ENCODE data around the gene RREB1. TPM values are rescaled to one million over a fixed set of nuclear protein-coding genes. Genes with fewer than 3 reads are reported as not detected.
"Not testable (repeated sequence)": the region's sequence is repeated elsewhere in the genome, so short reads cannot be mapped to it uniquely, and the experiment has no call there.

The RREB1 gene
- total RNA-seq, 2 experiments from 2014 or later: 10.8 to 12.2 TPM

DNA sequence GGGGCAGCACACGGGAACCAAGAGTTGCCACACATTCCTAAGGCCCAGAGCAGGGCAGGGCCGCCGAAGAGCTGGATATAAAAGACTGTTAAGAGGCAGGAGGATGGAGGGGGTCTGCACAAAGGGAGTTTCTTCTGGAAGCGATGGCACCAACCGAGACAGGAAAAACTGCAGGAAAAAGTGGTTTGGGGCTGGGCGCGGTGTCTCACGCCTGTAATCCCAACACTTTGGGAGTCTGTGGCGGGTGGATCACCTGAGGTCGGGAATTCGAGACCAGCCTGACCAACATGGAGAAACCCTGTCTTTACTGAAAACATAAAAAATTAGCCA lies 163.4 kb downstream of the RREB1 start:
- H3K27ac Mint-ChIP-seq: no peak overlapping the region
- peaks cover under 1% of the 10 kb centered on the region for H3K9me3 Mint-ChIP-seq
- no peak overlapping the region for H3K4me3 Mint-ChIP-seq
- no peak for DNase-seq
- intact Hi-C loops (cut with micrococcal nuclease): loop anchor here (10.0 kb wide), 1 partner anchor 454 kb away; the partner anchor contains the start of gene BMP6
- H3K36me3 Mint-ChIP-seq (ENCODE audit: low read depth): no peaks in the 10 kb centered on the region
- H3K27me3 Mint-ChIP-seq (ENCODE audit: low read depth): no peaks in the 10 kb centered on the region
- CTCF ChIA-PET: no interaction called here
- peaks cover 3% of the 10 kb centered on the region for H3K4me1 Mint-ChIP-seq (ENCODE audit: low read depth)

- H3K4me3 Mint-ChIP-seq: no peak overlapping the region
- DNase-seq: no peak
- intact Hi-C loops (cut with micrococcal nuclease): loop anchor here (10.0 kb wide), 1 partner anchor 451 kb away; the partner anchor contains the start of gene BMP6
- H3K27ac Mint-ChIP-seq: no peak overlapping the region
- peaks cover 3% of the 10 kb centered on the region for H3K4me1 Mint-ChIP-seq (ENCODE audit: low read depth)
- H3K27me3 Mint-ChIP-seq (ENCODE audit: low read depth): no peaks in the 10 kb centered on the region
- CTCF ChIA-PET: interaction anchor here (0.6 to 5.0 kb wide), 6 partner anchors 8 to 344 kb away, joined by 3 to 26 read pairs (median 6); no protein-coding TSS in a partner anchor
- H3K36me3 Mint-ChIP-seq (ENCODE audit: low read depth): no peaks in the 10 kb centered on the region
- no peaks in the 10 kb centered on the region for H3K9me3 Mint-ChIP-seq
Observed at GRCh38 chr6:7273709-7274108, 165.9 kb downstream of the RREB1 start.

- not testable (repeated sequence) for H3K36me3 Mint-ChIP-seq (ENCODE audit: low read depth); H3K9me3 Mint-ChIP-seq; H3K4me1 Mint-ChIP-seq (ENCODE audit: low read depth); H3K27ac Mint-ChIP-seq; H3K4me3 Mint-ChIP-seq; DNase-seq; H3K27me3 Mint-ChIP-seq (ENCODE audit: low read depth)
- CTCF ChIA-PET: interaction anchor here (0.6 to 5.0 kb wide), 23 partner anchors 9 to 596 kb away, joined by 3 to 26 read pairs (median 4); partner anchors contain the start of genes CAGE1 and RIOK1
- intact Hi-C loops (cut with micrococcal nuclease): loop anchor here (10.0 kb wide), 1 partner anchor 450 kb away; the partner anchor contains the start of gene BMP6
Observed at GRCh38 chr6:7274525-7274924, 166.8 kb downstream of the RREB1 start.

- DNase-seq: no peak
- Mint-ChIP-seq H3K4me3 (no peak overlapping the region), H3K27ac (no peak overlapping the region), H3K27me3 (ENCODE audit: low read depth) (no peaks in the 10 kb centered on the region), H3K36me3 (ENCODE audit: low read depth) (no peaks in the 10 kb centered on the region), H3K4me1 (ENCODE audit: low read depth) (peaks cover 4% of the 10 kb centered on the region), H3K9me3 (no peaks in the 10 kb centered on the region)
- intact Hi-C loops (cut with micrococcal nuclease): loop anchor here (1.0 to 10.0 kb wide), 4 partner anchors 113 to 730 kb away; partner anchors contain the start of genes BMP6, CAGE1 and RIOK1
- CTCF ChIA-PET: interaction anchor here (0.6 to 5.0 kb wide), 22 partner anchors 9 to 582 kb away, joined by 3 to 26 read pairs (median 4); partner anchors contain the start of genes CAGE1 and RIOK1
Observed at GRCh38 chr6:7276199-7276524, 168.4 kb downstream of the RREB1 start.

DNA sequence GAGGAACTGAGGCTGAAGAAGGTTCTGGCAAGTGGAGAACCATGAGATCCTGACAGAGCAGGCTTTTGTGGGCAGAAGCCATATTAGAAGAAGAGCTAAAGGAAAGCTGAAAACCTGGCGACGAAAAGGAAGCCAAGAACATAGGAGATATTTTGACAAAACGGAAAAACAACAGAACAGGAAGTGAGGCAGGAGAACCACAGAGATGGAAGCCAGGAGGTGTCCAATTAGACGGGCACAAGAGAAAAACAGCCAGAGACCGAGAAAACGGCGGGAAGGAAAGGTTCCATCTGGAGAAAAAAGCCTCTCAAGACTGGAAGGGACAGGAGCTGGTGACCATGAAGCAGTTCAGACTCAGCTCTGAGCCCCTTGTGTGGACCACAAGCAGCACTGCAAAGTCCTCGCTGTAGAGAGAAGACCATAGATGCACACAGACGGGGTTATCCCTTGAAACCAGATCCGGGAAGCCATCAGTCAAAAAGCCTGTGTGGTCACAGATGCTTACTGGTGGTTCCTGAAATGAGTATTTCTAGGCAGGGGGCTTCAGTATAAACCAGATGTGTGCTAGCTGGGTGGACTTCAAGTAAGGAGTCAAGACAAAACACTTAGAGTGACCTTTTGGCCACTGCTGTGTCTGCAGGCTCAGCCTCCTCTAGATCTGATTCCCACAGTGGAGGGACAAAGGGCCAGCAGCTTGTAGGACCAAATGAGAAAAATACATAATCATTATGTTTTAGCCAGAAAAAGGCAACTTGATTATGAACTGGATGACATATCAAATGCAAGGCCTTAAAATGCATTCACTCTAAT lies 174.5 kb downstream of the RREB1 start:
- Mint-ChIP-seq H3K4me3 (no peak overlapping the region), H3K27ac (peak overlapping the region; percentile 55), H3K27me3 (ENCODE audit: low read depth) (no peaks in the 10 kb centered on the region), H3K36me3 (ENCODE audit: low read depth) (peaks cover 15% of the 10 kb centered on the region), H3K9me3 (no peaks in the 10 kb centered on the region), H3K4me1 (ENCODE audit: low read depth) (peaks cover 19% of the 10 kb centered on the region)
- peak; percentile 36 for DNase-seq
- CTCF ChIA-PET: interaction anchor here (0.6 to 0.7 kb wide), 4 partner anchors 113 to 494 kb away, joined by 3 to 5 read pairs (median 3); no protein-coding TSS in a partner anchor
- intact Hi-C loops (cut with micrococcal nuclease): loop anchor here (2.0 to 5.0 kb wide), 2 partner anchors 30 to 320 kb away; partner anchors contain the start of gene SSR1

DNA sequence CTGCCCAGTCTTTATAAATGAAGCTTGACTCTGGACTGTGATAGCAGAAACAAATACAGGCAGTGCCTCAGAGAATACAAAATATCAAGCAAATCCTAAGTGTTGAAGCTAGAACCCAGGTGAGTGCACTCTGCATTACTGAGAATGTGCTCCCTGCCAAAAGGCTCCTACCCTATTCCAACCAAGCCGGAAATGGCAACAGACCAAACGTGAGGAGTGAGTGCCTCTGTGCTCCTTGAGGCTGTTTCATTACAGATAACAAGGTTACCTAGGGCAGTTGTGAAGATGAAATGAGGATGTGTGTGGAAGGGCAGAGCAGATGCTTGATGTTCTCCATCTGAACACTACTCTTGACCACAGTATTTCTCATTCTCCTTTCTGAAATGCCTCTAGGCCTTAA lies 175.9 kb downstream of the RREB1 start:
- DNase-seq: no peak
- Mint-ChIP-seq H3K4me3 (no peak overlapping the region), H3K4me1 (ENCODE audit: low read depth) (peaks cover 19% of the 10 kb centered on the region), H3K27me3 (ENCODE audit: low read depth) (no peaks in the 10 kb centered on the region), H3K27ac (no peak overlapping the region), H3K36me3 (ENCODE audit: low read depth) (peaks cover 22% of the 10 kb centered on the region), H3K9me3 (no peaks in the 10 kb centered on the region)
- intact Hi-C loops (cut with micrococcal nuclease): loop anchor here (2.0 to 5.0 kb wide), 2 partner anchors 29 to 319 kb away; partner anchors contain the start of gene SSR1
- CTCF ChIA-PET: interaction anchor here (3.0 kb wide), 1 partner anchor 8 kb away, joined by 26 read pairs; no protein-coding TSS in a partner anchor

DNA sequence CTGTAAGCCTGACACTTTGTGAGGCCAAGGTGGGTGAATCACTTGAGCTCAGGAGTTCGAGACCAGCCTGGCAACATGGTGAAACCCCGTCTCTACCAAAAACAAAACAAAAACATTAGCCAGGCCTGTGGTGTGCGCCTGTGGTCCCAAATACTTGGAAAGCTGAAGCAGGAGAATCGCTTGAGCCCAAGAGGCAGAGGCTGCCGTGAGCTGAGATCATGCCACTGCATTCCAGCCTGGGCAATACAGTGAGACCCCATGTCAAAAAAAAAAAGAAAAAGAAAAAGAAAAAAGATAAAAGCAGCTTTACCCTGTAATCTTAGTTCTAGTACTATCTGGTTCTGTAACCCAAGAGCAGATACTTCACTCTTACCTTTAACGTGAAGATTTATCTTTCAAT lies 177.7 kb downstream of the RREB1 start:
- no peak overlapping the region for H3K27ac Mint-ChIP-seq
- H3K4me3 Mint-ChIP-seq: no peak overlapping the region
- peaks cover 19% of the 10 kb centered on the region for H3K4me1 Mint-ChIP-seq (ENCODE audit: low read depth)
- intact Hi-C loops (cut with micrococcal nuclease): no loop called here
- no peak for DNase-seq
- H3K9me3 Mint-ChIP-seq: no peaks in the 10 kb centered on the region
- CTCF ChIA-PET: interaction anchor here (0.7 to 3.0 kb wide), 4 partner anchors 10 to 681 kb away, joined by 3 to 26 read pairs (median 4); no protein-coding TSS in a partner anchor
- H3K27me3 Mint-ChIP-seq (ENCODE audit: low read depth): no peaks in the 10 kb centered on the region
- H3K36me3 Mint-ChIP-seq (ENCODE audit: low read depth): peaks cover 26% of the 10 kb centered on the region

GRCh38 chr6:7290079-7290478 lies 182.3 kb downstream of the RREB1 start:
- no peak overlapping the region for H3K27ac Mint-ChIP-seq
- H3K9me3 Mint-ChIP-seq: no peaks in the 10 kb centered on the region
- peaks cover 2% of the 10 kb centered on the region for H3K4me1 Mint-ChIP-seq (ENCODE audit: low read depth)
- H3K4me3 Mint-ChIP-seq: no peak overlapping the region
- intact Hi-C loops (cut with micrococcal nuclease): no loop called here
- CTCF ChIA-PET: interaction anchor here (0.6 kb wide), 1 partner anchor 54 kb away, joined by 3 read pairs; no protein-coding TSS in a partner anchor
- no peak for DNase-seq
- no peaks in the 10 kb centered on the region for H3K27me3 Mint-ChIP-seq (ENCODE audit: low read depth)
- H3K36me3 Mint-ChIP-seq (ENCODE audit: low read depth): peaks cover 30% of the 10 kb centered on the region

DNA sequence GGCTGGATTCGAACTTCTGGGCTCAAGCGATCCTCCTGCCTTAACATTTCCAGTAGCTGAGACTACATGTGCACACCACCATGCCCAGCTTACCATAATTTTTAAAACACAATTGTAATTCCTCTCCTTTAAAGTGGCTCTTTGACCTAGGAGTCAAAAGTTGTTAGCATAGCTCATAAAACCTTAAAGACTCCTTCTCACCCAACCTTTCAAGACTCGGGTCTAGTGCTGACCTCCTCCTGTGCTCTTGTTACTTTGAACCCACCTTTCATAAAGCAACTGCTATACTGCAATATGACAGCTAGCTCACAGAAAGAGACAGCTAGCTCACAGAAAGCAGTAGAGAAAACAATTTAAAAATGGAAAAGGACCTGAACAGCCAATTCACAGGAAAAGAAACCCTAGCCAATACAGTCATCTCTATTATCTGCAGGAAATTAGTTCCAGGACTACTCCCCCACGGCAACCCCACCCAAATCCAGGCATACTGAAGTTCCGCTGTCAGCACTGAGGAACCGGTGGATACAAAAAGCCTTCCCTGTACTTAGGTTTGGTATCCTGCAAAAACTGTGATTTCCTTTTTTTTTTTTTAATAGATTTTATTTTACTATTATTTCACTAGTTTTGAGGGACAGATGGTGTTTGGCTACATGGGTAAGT lies 185.0 kb downstream of the RREB1 start:
- Mint-ChIP-seq H3K27ac (no peak overlapping the region), H3K9me3 (no peaks in the 10 kb centered on the region), H3K4me1 (ENCODE audit: low read depth) (peaks cover 9% of the 10 kb centered on the region), H3K4me3 (no peak overlapping the region), H3K36me3 (ENCODE audit: low read depth) (peaks cover 23% of the 10 kb centered on the region), H3K27me3 (ENCODE audit: low read depth) (no peaks in the 10 kb centered on the region)
- intact Hi-C loops (cut with micrococcal nuclease): no loop called here
- CTCF ChIA-PET: interaction anchor here (0.7 to 1.2 kb wide), 3 partner anchors 13 to 540 kb away, joined by 3 read pairs; no protein-coding TSS in a partner anchor
- DNase-seq: no peak

DNA sequence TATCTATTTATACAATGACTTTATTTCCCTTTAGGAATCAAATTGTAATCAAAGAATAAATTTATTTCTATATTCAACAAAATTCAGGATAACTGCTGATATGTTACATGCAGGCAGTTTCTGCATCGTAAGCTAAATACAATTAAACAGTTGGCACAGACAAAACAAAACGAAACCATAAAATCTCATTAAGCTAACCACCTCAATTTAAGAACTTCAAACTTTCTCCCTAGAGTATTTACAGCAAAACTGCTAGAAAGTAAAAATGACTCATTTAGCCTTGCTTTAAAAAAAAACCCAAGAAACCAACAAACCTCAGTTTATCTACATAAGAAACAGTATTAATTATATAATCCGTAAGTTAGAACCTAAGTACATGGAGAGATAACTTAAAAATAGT lies 188.2 kb downstream of the RREB1 start:
- H3K4me3 Mint-ChIP-seq: no peak overlapping the region
- H3K9me3 Mint-ChIP-seq: no peaks in the 10 kb centered on the region
- CTCF ChIA-PET: interaction anchor here (0.6 kb wide), 1 partner anchor 22 kb away, joined by 3 read pairs; no protein-coding TSS in a partner anchor
- no peak for DNase-seq
- H3K36me3 Mint-ChIP-seq (ENCODE audit: low read depth): peaks cover 29% of the 10 kb centered on the region
- H3K27ac Mint-ChIP-seq: no peak overlapping the region
- intact Hi-C loops (cut with micrococcal nuclease): no loop called here
- H3K4me1 Mint-ChIP-seq (ENCODE audit: low read depth): peaks cover 10% of the 10 kb centered on the region
- H3K27me3 Mint-ChIP-seq (ENCODE audit: low read depth): no peaks in the 10 kb centered on the region

GRCh38 chr6:7296602-7297001 lies 188.8 kb downstream of the RREB1 start:
- H3K36me3 Mint-ChIP-seq (ENCODE audit: low read depth): peaks cover 35% of the 10 kb centered on the region
- no peaks in the 10 kb centered on the region for H3K9me3 Mint-ChIP-seq
- no peak overlapping the region for H3K4me3 Mint-ChIP-seq
- peak overlapping the region; percentile 41 for H3K27ac Mint-ChIP-seq
- intact Hi-C loops (cut with micrococcal nuclease): no loop called here
- CTCF ChIA-PET: interaction anchor here (0.6 kb wide), 1 partner anchor 20 kb away, joined by 3 read pairs; no protein-coding TSS in a partner anchor
- H3K27me3 Mint-ChIP-seq (ENCODE audit: low read depth): no peaks in the 10 kb centered on the region
- peaks cover 11% of the 10 kb centered on the region for H3K4me1 Mint-ChIP-seq (ENCODE audit: low read depth)
- DNase-seq: no peak

GRCh38 chr6:7298113-7298512 lies 190.4 kb downstream of the RREB1 start:
- Mint-ChIP-seq H3K4me3 (no peak overlapping the region), H3K27me3 (ENCODE audit: low read depth) (no peaks in the 10 kb centered on the region), H3K36me3 (ENCODE audit: low read depth) (peaks cover 33% of the 10 kb centered on the region), H3K27ac (no peak overlapping the region), H3K4me1 (ENCODE audit: low read depth) (peaks cover 11% of the 10 kb centered on the region), H3K9me3 (no peaks in the 10 kb centered on the region)
- no peak for DNase-seq
- intact Hi-C loops (cut with micrococcal nuclease): no loop called here
- CTCF ChIA-PET: interaction anchor here (1.2 kb wide), 1 partner anchor 27 kb away, joined by 3 read pairs; no protein-coding TSS in a partner anchor

All from activated naive CD4-positive, alpha-beta T cell treated with anti-CD3 and anti-CD28 coated beads for 36 hours (primary cell).